HG02943 (cell line): Measurements from ENCODE around the gene ASXL2.
"Not testable (repeated sequence)": the region's sequence is repeated elsewhere in the genome, so short reads cannot be mapped to it uniquely, and the experiment has no call there.

ENCODE experiments used
- ATAC-seq: cut with Tn5 transposase; IDR thresholded peaks from one replicate; pipeline ENCODE4 v1.9.1; 2021; ENCODE audit warnings: mild to moderate bottlenecking, low read depth, moderate library complexity; ENCODE audit not compliant: unreplicated experiment

ASXL2 gene

GRCh38 chr2:25742501-25742900, 135.8 kb downstream of the ASXL2 start:
- ATAC-seq, result no peak

- ATAC-seq, result no peak
These were observed 137.4 kb downstream of the ASXL2 start for GRCh38 chr2:25740810-25741381.

- no peak for ATAC-seq
These were observed 139.6 kb downstream of the ASXL2 start for GRCh38 chr2:25738383-25739343.

- no peak for ATAC-seq
These were observed 141.3 kb downstream of the ASXL2 start for GRCh38 chr2:25736899-25737515.

- ATAC-seq, result no peak
These were observed 142.5 kb downstream of the ASXL2 start for GRCh38 chr2:25735835-25736234.

- ATAC-seq, result no peak
These were observed 149.7 kb downstream of the ASXL2 start for GRCh38 chr2:25728559-25728958.

GRCh38 chr2:25726522-25726921, 151.8 kb downstream of the ASXL2 start:
- no peak for ATAC-seq

- ATAC-seq, result no peak
These were observed 152.4 kb downstream of the ASXL2 start for GRCh38 chr2:25725877-25726276.

GRCh38 chr2:25724756-25725155, 153.5 kb downstream of the ASXL2 start:
- ATAC-seq, result no peak

- no peak for ATAC-seq
These were observed 156.1 kb downstream of the ASXL2 start for GRCh38 chr2:25722224-25722623.

- no peak for ATAC-seq
These were observed 157.7 kb downstream of the ASXL2 start for GRCh38 chr2:25720575-25720974.

- no peak for ATAC-seq
These were observed 163.5 kb downstream of the ASXL2 start for GRCh38 chr2:25714740-25715139.

GRCh38 chr2:25712455-25712854, 165.8 kb downstream of the ASXL2 start:
- no peak for ATAC-seq

GRCh38 chr2:25711675-25712354, 166.5 kb downstream of the ASXL2 start:
- no peak for ATAC-seq

GRCh38 chr2:25710750-25711149, 167.5 kb downstream of the ASXL2 start:
- no peak for ATAC-seq

- ATAC-seq, result no peak
These were observed 168.9 kb downstream of the ASXL2 start for GRCh38 chr2:25709349-25709748.

- no peak for ATAC-seq
These were observed 170.2 kb downstream of the ASXL2 start for GRCh38 chr2:25707927-25708590.

GRCh38 chr2:25705575-25705974, 172.7 kb downstream of the ASXL2 start:
- ATAC-seq, result not testable (repeated sequence)

GRCh38 chr2:25701801-25702200, 176.5 kb downstream of the ASXL2 start:
- ATAC-seq, result no peak

GRCh38 chr2:25700221-25700660, 178.0 kb downstream of the ASXL2 start:
- ATAC-seq, result no peak
